ENCODE data around the gene LRP3.
"Not testable (repeated sequence)": the region's sequence is repeated elsewhere in the genome, so short reads cannot be mapped to it uniquely, and the experiment has no call there.

Gene LRP3

DNA sequence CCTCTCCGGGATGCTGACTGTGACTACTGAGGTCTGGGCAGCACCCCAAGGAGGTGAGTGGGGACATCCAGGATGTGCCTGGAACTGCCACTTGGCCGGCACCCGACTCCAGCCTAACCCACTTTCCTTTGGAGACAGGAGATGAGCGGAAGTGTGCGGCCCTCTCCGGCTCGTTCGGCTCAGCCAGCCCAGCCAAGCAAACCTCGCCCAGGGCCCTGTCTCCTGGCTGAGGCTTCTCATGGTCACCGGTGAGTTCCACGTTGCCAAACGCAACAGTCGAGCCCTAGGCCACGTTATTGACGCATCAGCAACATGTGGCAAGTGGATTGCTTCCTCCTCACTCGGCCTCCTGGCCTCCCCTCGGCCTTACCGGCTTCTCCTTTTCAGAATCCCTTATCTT is 26.0 kb downstream of the LRP3 start:
- no peak for DNase-seq

DNA sequence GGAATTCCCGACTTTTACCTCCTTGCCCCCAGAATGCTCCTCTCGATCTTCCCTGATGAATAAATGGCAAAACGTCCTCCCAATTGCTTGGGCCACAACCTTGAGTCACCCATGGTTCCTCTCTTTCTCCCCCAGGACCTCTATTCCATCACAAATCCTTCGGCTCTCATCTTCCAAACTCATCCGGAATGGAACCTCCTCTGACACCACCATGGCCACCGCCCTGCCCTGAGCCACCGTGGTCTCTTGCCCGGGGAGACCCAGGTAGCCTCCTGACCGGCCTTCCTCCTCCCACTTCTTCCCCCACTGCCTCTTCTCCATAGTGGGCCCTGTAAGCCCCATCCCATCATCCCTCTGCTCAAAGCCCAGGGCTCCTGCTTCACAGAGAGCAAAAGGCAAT is 26.6 kb downstream of the LRP3 start:
- no peak for DNase-seq

DNA sequence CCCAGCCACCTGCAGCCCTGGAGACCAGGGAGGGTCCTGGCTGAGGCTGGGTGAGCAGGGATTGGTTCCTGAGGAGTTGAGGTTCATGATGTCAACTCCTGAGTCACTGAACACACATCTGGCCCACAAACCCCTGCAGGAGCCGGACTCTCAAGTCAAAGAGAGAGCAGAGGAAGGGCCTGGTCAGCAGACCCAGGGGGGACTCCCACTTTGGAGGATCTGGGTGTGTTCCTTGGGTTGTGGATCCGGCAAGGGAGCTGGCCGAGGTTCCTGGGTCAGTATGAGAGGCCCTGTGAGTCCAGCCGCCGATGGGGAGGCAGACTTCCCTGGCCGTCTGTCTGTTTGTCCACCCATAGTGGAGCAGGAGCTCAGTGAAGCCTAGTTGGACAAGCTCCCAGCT is 27.5 kb downstream of the LRP3 start:
- no peak for DNase-seq

DNA sequence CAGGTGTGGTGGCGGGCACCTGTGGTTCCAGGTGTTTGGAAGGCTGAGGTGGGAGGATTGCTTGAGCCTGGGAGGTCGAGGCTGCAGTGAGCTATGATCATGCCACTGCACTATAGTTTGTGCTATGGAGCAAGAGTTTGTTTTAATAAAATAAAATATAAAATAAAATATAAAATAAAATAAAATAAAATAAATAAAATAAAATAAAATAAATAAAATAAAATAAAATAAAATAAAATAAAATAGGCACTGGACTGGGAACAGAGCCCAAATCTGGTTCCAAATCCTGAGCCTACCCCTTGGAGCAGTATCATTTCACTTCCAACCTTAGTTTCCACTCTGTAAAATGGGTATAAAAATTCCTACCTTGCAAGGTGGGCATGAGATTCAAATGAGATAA is 28.1 kb downstream of the LRP3 start:
- not testable (repeated sequence) for DNase-seq

DNA sequence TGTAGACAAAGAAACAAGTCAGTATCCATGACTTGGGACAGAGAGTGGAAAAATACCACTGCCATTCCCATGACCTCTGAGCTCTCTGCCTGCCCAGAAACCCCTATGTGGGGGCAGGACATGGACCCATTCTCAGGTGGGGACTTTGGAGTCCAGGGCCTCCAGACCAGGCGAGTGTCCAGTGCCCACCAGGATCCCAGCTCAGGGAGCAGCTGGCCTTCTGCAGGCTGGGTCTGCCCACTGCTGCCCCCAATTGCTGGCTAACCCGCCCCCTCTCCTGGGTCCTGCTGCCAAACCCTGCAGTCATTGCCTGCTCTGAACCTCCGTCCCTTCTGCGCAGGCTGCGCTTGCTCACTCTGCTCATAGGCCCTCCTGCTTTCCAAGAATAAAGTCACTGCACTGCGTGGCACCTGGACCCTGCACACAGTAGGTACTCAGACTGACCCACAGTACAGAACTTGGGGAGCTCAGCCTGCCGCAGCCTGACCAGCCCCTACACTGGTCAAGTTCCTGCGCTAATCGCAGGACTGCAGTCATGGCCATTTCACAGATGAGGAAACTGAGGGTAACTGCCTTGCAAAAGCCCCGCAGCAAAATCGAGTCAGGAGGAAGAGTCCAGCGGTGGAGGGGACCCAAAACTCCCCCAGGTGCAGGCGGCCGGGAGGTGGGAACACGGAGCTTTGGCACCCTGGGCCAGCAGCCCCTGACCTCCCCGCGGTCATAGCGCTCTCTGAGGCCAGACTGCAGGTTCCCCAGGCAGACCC is 30.7 kb downstream of the LRP3 start:
- DNase-seq, result no peak

DNA sequence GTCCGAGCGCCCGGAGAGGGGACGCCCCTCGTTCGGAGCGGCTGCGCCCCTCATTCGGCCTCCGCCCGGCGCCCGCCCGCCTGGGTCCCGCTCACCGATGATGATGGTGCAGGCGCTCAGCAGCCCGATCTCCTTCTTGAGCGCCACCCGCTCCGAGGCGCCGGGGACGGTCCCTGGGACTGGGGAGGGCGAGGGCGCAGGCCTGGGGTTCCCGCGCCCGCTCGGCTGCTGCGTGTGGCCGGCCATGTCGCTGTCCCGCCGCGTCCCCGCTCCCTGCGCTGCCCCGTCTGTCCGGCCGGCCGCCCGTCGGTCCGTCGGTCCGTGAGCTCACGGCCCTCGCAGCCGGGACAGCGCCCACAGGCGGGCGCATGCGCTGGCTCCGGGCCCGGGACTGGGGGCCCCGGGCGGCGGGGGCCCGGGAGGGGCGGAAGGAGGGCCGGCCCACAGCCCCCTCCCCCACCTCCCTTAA is 31.4 kb downstream of the LRP3 start, which contains the start of gene SLC7A10:
TSS of gene SLC7A10 (minus strand) at position 393 of the 469 bp plus-strand sequence. CDS start at position 246, 147 bp downstream.
- no peak for DNase-seq

DNA sequence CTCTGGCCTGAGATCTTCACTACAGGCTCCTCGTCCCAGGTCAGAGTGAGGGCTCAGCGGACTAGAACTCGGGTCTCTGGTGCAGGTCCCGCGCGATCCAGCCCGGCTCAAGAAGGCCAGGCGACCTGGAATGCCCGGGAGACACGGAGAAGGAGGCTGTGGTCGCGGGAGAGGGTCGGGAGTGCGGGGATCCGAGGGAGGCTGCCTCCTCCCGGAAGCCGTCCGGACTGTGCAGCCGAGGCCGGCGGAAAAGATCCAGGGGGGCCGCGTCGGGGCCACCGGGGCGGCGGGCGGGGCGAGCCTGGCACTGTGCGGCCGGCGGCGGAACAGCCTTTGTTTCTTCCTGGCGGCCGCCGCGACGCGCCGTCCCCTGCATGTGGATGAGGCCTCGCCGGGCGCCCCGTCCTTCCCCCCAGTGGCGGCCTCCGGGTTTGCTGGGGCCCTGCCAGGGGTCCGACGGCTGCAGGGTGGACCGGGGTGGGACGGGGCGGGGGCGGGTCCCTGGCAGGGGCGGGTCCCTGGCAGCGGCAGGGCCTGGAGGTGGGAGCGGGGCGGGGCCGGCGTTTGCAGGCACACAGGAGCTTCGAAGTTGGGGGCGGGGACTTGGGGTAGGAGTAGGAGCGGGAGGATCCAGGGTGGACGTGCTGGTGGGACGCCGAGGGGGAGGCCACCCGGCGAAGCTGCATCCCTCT is 32.6 kb downstream of the LRP3 start:
- no peak for DNase-seq

DNA sequence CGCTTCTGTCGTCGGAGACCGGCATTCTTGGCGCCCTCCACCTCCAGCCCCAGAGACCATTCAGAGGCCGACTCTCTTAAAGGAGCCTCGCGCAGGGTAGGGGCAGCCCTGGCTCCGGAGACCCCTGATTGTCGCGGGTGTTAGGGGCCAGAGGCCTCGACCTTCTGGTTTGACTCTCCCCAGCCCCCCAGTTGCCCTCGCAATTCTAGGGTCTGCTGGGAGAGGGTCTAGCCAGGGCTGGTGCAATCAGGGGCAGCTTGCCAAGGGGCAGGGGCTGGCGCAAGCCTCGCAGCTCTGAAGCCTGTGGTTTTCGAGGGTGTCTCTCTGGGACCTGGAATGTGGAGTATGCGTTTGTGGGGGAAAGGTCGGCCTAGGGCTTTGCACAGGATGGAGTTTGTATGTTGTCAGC is 33.1 kb downstream of the LRP3 start:
- no peak for DNase-seq

DNA sequence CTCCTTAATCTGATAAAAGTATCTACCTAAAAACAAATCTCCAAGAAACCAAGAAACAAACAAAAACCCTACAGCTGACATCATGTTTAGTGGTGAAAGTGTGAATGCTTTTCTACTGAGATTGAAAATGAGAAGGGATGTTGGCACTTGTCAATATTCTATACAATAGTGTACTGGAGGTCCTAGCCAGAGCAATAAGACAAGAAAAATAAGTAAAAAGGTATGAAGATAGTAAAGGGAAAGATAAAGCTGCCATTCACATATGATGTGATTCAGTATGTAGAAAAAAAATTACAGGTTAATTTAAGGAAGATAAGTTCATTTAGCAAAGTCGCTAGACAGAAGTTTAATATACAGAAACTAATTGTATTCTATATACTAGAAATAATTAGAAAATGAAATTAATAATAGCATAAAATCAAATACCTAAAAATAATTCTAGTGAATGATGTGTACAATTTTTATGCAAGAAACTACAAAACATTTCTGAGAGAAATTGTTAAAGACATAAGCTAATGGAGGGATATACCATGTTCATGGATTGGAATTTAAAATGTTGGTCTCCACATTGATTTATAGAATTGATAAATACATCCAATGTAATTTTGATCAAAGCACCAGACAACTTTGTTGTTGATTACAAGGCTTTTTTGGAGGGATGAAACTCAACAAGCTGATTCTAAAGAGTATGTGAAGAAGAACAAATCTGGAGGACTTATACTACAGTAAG is 33.9 kb downstream of the LRP3 start:
- DNase-seq, result no peak

DNA sequence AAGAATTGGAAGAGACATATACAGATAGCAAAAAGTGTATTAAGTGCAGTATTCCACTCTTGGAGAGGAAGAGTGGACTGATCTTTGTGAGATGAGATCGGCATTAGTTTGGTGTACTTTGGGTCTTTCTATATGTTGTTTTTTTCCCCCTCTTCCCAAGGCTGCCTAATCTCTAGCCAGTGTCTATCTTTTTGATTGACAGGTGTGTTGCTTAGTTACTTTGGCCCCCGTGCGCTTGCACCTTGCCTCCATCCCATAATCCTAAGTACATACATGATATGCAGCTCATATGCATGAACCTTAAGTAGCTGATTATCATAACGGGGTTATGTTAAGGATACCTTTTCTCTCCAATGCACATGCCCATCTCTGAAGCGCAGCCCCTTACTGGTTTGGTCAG is 35.8 kb downstream of the LRP3 start:
- no peak for DNase-seq

DNA sequence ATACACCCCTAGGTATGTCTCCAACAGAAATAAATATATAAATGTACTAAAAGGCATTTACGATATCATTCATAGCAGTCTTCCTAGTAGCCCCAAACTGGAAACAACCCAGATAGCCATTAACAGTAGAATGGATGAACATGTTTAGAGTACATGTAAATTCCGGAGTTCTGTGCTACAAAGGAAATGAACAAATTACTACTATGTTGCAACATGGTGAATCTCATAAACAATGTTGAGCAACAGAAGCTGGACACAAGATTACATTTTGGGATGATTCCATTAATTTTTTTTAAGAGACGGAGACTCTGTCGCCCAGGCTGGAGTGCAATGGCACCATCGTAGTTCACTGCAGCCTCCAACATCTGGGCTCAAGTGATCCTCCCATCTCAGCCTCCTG is 37.4 kb downstream of the LRP3 start:
- DNase-seq, result no peak

DNA sequence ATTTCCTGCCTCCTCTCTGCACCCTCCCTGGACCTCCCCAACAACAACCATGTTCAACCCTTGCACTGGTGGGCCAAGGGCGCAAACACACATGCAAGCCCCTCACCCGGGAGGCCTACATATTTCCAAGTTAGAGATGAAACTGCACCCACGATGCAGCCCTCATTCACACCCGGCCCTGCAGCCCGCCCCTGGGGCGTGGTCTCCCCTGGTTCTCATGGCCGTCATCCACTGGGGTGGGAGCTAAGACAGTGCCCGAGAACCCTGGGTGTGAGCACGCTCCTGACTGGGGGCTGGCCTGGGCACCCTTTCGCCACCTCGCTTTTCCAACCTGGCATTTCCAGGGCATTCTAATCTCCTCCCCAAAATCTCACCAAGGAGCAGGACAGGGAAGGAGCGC is 38.5 kb downstream of the LRP3 start:
- DNase-seq, result no peak

DNA sequence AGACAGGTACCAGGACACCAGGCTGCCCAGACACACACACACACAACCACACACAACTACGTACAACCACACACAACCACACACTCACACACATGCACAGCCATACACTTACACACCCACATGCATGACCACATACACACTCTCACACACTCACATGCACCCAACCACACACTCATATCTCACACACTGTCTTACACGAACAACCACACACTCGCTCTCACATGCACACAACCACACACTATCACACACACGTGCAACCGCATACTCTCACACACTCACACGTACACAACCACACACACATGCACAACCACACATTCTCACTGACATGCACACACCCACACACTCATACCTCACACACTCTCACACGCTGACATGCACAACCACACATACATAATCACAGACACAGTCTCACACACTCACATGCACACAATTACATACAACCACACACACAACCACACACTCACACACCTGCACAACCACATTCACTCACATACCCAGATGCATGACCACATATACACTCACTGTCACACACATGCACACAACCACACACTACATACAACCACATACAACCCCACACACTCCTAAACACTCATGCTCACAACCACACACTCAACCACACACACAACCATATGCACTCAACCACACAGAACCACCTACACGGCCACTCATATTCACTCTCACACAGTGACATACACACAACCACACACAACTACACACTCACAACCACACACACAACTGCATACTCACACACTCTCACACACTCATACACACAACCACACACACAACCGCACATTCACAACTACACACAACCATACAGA is 39.1 kb downstream of the LRP3 start:
- no peak for DNase-seq

DNA sequence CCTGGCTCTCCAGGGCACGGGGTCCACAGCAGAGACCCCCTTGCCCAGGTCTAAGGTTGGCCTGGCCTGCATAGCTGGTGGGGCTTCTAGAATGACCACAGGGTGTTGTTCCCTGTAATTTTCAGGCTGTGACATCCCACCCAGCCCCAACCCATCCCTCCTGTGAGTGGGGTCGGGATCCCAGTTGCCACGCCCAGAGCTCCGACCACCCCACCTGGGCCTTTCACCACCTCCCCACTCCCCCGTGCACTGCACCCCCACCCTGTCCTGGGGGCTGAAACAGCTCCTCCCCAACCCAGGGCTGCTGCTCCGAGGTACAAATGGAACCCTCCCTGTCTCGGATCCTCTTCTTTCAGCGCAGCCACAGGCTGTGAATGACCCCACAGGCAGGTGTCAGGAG is 40.0 kb downstream of the LRP3 start:
- DNase-seq, result no peak

DNA sequence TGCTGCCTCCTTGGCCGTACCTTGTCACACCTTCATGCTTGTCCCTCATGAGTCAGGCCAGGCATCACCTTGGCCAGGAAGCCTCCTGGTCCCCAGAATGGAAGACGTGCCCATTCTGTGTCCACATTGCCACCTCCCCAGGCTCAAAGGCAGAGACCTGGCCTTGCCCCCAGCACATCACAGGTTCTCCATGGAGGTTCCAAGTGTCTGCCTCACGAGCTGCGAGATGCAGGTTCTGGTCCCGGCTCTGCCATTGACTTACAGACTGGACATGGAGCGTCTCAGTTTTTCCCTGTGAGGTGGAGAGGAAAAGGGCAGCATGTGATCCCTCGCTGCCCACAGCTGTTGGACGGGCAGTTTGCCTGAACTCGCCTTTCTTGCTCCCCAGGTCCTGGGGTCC is 40.6 kb downstream of the LRP3 start:
- no peak for DNase-seq

DNA sequence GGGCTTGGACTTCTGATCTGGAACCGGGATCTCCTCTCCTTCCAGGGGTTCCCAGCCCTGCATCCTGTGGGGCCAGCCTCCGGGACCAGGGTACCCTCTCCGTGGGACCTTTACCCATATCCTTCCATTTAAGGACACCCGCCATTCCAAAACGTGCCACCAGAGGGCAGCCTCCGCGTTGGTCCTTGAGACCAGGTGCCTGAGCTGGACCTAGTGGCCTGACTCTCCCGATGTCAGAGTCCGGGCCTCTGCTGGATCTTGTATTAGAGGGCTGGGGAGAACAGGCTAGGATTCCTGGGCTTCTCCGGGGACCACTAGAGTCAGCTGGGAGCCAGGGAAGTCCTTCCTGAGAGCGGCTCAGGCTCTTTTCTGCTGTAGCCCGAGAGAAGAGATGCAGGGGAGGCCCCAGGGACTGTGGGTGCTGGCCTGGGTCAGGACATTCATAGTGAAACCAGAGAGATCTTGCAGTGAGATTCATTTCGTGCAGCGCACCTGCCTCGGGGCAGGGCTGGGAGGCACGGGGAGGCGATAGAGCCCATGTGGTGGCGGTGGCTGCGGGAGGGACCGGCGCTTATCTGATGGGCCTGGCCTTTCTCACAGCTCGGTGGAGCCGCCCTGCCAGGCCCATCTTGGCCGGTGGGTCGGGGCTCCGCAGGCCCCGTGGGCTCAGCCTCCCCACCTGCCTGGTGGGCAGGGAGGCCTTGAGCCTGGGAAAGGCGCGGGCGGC is 41.3 kb downstream of the LRP3 start:
- DNase-seq, result peak; percentile 70

DNA sequence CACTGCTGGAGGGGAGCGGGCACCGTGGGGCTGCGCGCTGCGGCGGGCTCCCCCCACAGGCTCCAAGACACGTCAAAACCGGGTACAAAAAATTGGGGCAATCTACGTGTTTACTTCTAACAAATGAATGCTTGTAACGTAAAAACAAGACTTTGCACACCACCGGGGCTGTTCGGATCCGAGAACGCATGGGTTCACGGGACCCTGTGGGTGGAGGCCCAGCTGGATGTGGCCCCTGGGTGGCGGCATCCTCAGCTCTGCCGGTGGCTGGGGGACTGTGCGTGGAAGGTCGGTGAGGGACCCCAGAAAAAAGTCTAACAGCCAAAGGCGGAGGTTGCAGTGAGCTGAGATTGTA is 41.8 kb downstream of the LRP3 start:
- DNase-seq, result no peak

DNA sequence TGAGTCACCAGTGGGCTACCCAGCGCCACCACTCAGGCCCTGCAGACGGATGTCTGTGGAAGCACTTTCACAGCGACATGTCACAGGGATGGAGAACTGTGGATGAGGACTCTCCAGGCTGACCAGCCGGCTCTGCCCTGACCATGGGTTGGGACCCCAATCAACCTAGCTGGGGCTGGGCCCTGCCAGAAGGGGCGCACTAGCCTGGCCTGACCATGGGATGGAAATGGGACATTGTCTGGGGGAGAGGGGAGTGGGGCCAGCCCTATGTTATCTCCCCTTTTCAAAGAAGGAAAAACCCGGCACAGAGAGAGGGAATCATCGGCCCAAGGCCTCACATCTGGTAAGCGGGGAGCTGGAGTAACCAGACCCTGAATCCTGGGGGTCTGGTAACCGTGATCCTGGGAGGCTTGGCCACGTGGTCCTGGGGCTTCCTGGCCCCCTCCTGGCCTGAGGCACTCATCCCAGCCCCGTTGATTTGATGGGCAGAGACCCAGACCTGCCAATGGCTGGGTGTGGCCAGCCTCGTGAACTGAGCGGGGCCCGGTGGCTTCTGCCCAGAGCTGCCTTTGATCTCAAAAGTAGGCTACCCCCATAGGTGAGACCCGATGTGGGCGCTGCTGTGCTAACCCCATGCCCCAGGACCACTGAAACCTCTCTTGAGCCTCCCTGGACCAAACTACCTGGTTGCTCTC is 42.7 kb downstream of the LRP3 start:
- no peak for DNase-seq

DNA sequence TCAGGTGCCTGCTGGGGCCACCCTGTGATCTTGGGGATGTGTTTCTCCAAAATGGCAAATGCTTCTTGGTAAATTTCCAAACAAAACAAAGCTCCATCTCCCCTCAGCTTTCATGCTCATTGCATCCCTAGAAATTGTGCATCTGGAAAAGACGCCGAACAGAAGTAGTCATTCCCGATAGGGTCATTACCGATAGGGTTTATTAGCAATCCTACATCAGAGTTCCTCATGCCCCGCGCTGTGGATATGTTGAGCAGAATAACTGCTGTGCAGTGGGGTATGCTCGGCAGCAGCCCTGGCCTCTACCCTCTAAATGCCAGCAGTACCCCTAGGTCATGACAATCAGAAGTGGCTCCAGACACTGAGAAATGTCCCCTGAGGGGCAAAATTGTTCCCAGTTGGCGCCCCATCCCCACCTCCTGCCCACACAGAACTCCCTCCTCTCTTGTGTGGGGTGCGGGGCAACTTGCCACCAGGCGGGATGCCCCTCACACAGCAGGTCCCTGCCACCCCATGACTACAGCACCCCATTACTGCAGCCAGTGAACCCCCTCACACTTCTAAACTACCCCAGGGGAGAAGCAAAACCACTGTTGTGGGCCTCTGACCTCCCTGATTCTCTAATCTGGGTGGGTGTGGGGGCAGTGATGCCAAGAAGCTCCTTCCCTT is 44.5 kb downstream of the LRP3 start:
- no peak for DNase-seq

DNA sequence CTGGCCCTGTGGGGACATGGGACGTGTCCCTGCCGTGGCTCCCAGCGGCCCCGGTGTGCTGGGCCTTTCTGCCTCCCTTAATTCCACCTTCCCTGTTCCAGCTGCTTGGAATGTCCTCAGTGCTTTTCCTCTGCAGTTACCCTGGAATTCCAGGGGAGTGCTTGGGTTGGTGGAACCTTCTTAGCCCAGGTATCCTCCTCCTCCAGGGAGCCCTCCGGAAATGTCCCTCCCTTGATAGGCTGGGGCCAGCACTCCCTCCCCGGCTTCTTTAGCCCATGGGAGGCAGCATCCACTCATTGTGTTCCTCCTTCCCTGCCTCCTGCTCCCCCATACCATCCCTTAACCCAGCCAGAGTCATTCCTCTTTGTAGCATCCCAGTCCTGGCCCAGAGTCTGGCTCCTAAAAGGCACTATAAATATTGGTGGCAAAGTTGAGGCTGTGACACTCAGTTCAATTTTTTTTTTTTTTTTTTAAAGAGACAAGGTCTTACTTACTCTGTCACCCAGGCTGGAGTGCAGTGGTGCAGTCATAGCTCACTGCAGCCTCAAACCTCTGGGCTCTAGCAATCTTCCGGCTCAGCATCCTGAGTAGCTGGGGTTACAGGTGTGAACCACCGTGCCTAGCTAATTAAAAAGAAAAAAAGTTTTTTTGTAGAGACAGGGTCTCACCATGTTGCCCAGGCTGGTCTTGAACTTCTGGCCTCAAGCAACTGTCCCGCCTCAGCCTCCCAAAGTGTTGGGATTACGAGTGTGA is 45.3 kb downstream of the LRP3 start:
- no peak for DNase-seq
